ENCODE measurements around the gene EGFR. TPM values are rescaled to one million over a fixed set of nuclear protein-coding genes. Genes with fewer than 3 reads are reported as not detected.

Gene EGFR
- total and polyA plus RNA-seq, 7 donors, result 3.6 to 61.5 (median 35.6) TPM

DNA sequence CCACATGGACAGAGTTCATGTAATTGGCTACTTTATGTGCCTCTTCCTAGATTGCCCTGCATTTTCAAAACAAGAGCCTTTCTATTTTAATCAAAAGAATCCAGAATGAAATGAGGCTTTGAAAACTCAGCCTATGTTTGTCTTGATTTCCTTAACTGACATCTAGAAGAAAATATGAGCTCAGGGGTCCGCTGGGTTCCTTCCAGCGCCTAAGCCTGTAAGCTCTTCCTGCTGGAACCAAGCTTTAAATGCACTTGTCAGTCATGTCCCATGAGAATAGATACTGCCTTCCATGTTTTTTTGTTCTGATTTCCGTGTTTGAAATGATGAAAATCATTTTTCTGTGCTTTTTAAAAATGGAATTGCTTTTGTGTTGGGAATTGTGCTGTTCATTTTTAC lies 74.2 kb downstream of the EGFR start:
- H3K4me1 ChIP-seq, result peaks cover 0 to 29% (median 18%) of the 10 kb centered on the region in 4 donors
- intact Hi-C loops (cut with DNase I), result no loop called here
- H3K36me3 ChIP-seq, result no peaks in the 10 kb centered on the region
- no peaks in the 10 kb centered on the region for H3K27me3 ChIP-seq
- no peak for DNase-seq
- no peak overlapping the region for H3K27ac ChIP-seq
- no peaks in the 10 kb centered on the region for H3K9me3 ChIP-seq
- TF ChIP-seq POLR2A (IDR thresholded peaks at IDR 0.05) (no peak), EP300 (IDR thresholded peaks at IDR 0.05) (no peak), POLR2AphosphoS5 (IDR thresholded peaks at IDR 0.05) (no peak)
- TF ChIP-seq, protein P1, sequence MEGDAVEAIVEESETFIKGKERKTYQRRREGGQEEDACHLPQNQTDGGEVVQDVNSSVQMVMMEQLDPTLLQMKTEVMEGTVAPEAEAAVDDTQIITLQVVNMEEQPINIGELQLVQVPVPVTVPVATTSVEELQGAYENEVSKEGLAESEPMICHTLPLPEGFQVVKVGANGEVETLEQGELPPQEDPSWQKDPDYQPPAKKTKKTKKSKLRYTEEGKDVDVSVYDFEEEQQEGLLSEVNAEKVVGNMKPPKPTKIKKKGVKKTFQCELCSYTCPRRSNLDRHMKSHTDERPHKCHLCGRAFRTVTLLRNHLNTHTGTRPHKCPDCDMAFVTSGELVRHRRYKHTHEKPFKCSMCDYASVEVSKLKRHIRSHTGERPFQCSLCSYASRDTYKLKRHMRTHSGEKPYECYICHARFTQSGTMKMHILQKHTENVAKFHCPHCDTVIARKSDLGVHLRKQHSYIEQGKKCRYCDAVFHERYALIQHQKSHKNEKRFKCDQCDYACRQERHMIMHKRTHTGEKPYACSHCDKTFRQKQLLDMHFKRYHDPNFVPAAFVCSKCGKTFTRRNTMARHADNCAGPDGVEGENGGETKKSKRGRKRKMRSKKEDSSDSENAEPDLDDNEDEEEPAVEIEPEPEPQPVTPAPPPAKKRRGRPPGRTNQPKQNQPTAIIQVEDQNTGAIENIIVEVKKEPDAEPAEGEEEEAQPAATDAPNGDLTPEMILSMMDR (IDR thresholded peaks at IDR 0.05), result no peak
- H3K4me3 ChIP-seq, result no peak overlapping the region
- 81 to 92% methylated on average over 3 of the region's 3 CpGs for WGBS, 2 donors

DNA sequence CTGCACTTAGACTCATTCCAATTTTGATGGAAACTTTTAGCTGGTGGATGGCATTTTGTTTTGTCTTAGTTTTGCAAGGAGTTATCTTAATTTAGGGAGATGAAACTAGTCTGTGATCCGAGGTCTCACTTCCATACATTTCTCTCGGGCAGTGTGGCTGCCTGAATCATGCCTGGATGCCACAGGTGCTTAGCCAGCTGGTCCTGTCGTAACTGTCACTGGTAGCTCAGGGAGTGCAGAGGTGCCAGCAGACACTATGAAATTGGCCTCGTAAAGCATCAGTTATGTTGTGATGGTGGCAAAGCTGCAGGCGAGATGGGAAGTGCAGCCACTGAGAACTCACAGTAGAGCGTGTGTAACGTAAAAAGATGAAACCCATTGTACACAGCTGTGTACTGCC lies 74.9 kb downstream of the EGFR start:
- intact Hi-C loops (cut with DNase I), result no loop called here
- Histone ChIP-seq H3K36me3 (no peaks in the 10 kb centered on the region), H3K4me3 (no peak overlapping the region), H3K27me3 (no peaks in the 10 kb centered on the region), H3K4me1 (peaks cover 0 to 25% (median 17%) of the 10 kb centered on the region in 4 donors), H3K27ac (no peak overlapping the region), H3K9me3 (no peaks in the 10 kb centered on the region)
- no peak for DNase-seq
- WGBS, 2 donors, result 81 to 86% methylated on average over 7 of the region's 7 CpGs
- TF ChIP-seq POLR2AphosphoS5 (IDR thresholded peaks at IDR 0.05) (no peak), POLR2A (IDR thresholded peaks at IDR 0.05) (no peak), EP300 (IDR thresholded peaks at IDR 0.05) (no peak)
- TF ChIP-seq, protein P1 (IDR thresholded peaks at IDR 0.05), result no peak

DNA sequence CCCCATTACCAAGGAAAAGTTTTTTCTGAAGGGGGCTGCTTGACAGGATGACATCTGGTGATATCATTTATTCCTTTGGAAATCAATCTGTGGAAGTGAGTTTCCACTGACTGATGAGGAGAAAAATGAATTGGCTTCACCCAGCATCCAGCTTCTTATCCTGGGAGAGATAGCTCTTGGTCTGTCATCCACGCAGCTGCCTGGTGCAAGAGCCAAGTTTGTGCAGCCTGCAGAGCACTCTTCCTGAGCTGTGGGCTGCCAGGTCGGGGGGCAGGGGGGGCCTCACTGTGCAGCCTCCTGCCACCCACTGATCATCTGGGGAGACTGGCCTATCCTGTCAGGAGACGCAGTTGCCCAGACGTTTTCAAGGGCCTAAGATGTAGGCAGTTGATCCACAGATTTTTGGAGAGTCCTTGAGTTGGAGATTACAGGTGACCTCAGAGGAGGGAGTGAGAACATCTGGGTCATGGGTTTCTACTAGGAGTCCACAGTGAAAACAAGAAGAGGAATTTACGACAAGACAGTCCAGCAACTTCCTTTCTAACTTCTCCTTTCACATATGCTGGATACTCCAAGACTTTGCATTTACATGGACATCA lies 75.4 kb downstream of the EGFR start:
- no peak for TF ChIP-seq EP300 (IDR thresholded peaks at IDR 0.05)
- peaks cover 0 to 30% (median 22%) of the 10 kb centered on the region in 4 donors for H3K4me1 ChIP-seq
- H3K36me3 ChIP-seq, result no peaks in the 10 kb centered on the region
- intact Hi-C loops (cut with DNase I), result no loop called here
- 65 to 68% methylated on average over 5 of the region's 5 CpGs for WGBS, 2 donors
- no peaks in the 10 kb centered on the region for H3K27me3 ChIP-seq
- H3K9me3 ChIP-seq, result no peaks in the 10 kb centered on the region
- no peak overlapping the region for H3K4me3 ChIP-seq
- no peak for DNase-seq
- H3K27ac ChIP-seq, result no peak overlapping the region

DNA sequence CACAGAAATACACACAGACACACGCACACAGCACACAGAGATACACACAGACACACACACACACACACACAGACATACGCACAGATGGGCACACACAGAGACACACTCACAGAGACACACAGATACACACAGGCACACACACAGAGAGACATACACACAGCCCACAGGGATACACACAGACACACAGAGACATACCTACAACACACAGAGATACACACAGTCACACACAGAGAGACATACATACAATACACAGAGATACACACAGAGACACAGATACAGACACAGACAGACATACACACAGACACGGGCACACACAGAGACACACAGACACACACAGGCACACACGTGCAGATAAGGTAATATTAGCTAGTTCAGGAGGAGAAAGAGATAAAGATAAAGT lies 76.9 kb downstream of the EGFR start:
- TF ChIP-seq EP300 (IDR thresholded peaks at IDR 0.05) (no peak), POLR2A (IDR thresholded peaks at IDR 0.05) (no peak)
- TF ChIP-seq, protein P1 (IDR thresholded peaks at IDR 0.05), result no peak
- intact Hi-C loops (cut with DNase I), result no loop called here
- 72 to 89% methylated on average over 4 of the region's 4 CpGs for WGBS, 2 donors
- Histone ChIP-seq H3K9me3 (no peaks in the 10 kb centered on the region), H3K27me3 (no peaks in the 10 kb centered on the region), H3K36me3 (no peaks in the 10 kb centered on the region), H3K27ac (no peak overlapping the region), H3K4me3 (no peak overlapping the region), H3K4me1 (peaks cover 0 to 45% (median 33%) of the 10 kb centered on the region in 4 donors)
- no peak for DNase-seq

DNA sequence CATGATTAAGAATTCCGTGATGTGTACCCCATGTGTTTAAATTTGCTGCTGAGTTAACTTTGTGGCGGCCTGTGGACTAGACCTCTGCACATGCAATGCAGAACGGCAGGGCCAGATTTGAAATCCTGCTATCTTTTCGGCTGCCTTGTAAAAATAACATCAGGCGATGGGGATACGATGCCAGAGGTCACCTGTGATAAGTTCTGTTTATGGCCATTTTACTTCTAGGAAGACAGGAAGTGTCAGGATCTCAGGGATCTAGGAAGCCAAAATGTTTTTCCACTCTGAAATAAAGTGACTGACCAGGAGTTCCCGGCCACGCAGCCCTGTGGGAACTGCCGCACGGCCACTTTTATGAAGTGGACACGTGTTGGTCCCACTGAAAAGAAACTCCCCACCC lies 77.5 kb downstream of the EGFR start:
- Histone ChIP-seq H3K9me3 (no peaks in the 10 kb centered on the region), H3K27me3 (no peaks in the 10 kb centered on the region), H3K36me3 (no peaks in the 10 kb centered on the region), H3K27ac (no peak overlapping the region), H3K4me3 (no peak overlapping the region), H3K4me1 (peaks cover 0 to 45% (median 35%) of the 10 kb centered on the region in 4 donors)
- TF ChIP-seq, protein P1 (IDR thresholded peaks at IDR 0.05), result no peak
- TF ChIP-seq POLR2AphosphoS5 (IDR thresholded peaks at IDR 0.05) (no peak), POLR2A (IDR thresholded peaks at IDR 0.05) (no peak), EP300 (IDR thresholded peaks at IDR 0.05) (no peak)
- no peak for DNase-seq
- WGBS, 2 donors, result 44 to 77% methylated on average over 11 of the region's 11 CpGs
- intact Hi-C loops (cut with DNase I), result no loop called here

Measured in sigmoid colon (tissue), 7 donors.